Vagina (tissue), 2 donors: ENCODE results near the gene ARHGAP27.
"Not testable (repeated sequence)": the region's sequence is repeated elsewhere in the genome, so short reads cannot be mapped to it uniquely, and the experiment has no call there.

Source experiments
- CTCF ChIP-seq, 3 experiments: fragments of 450-650 bp in 2 of 3; fragments of 200-600 bp in 1 of 3; sonication (generic) in 1 of 3; IDR thresholded peaks; one replicate each; pipeline ENCODE4 v1.5.1; 2017 to 2019; ENCODE audit warnings: antibody characterized with exemption in 3 of 3, mild to moderate bottlenecking in 2 of 3, moderate library complexity in 2 of 3
- POLR2A ChIP-seq, 2 donors: fragments of 450-650 bp; IDR thresholded peaks; one replicate each; pipeline ENCODE4 v1.6.1; 2017; ENCODE audit warnings: antibody characterized with exemption in 2 of 2, mild to moderate bottlenecking in 2 of 2, moderate library complexity in 2 of 2
- POLR2AphosphoS5 ChIP-seq, 2 donors: sonication (generic); formaldehyde crosslinking; IDR thresholded peaks; one replicate each; pipeline ENCODE4 v1.9.0; 2017; ENCODE audit warnings: antibody characterized with exemption in 2 of 2, mild to moderate bottlenecking in 2 of 2, low read depth in 1 of 2; ENCODE audit not compliant: insufficient read depth in 1 of 2

- TF ChIP-seq CTCF (IDR thresholded peaks at IDR 0.05); POLR2A (IDR thresholded peaks at IDR 0.05); POLR2AphosphoS5 (IDR thresholded peaks at IDR 0.05; ENCODE audit: insufficient read depth in 1 of 2, low read depth in 1 of 2): not testable (repeated sequence)
These were observed 39.6 kb upstream of the ARHGAP27 start for GRCh38 chr17:45472249-45472648.
